ENCODE measurements around the gene TRIM50.

GRCh38 chr7:73369622-73370021 is 41.7 kb upstream of the TRIM50 start:
- TF ChIP-seq CTCF (conservative IDR thresholded peaks at IDR 0.05) (no peak), EZH2 (IDR thresholded peaks at IDR 0.05; ENCODE audit: low read depth) (no peak)

All from PC-9 (cell line).